Fibroblast of lung (primary cell): ENCODE results near the gene TNC.

ENCODE experiments used
- CTCF ChIP-seq, 2 donors: IDR thresholded peaks in 1 of 2; conservative IDR thresholded peaks in 1 of 2; 1 replicate in 1 of 2; 2 replicates in 1 of 2; pipeline ENCODE4 v1.5.1; 2011 to 2012; ENCODE audit warnings: low read length in 2 of 2, control low read depth in 1 of 2, inconsistent platforms in 1 of 2, low read depth in 1 of 2, mild to moderate bottlenecking in 1 of 2
- EZH2 ChIP-seq: IDR thresholded peaks from 2 replicates; pipeline ENCODE4 v1.5.1; 2012; ENCODE audit warnings: low read length, control low read depth, mild to moderate bottlenecking; ENCODE audit errors: missing control alignments

GRCh38 chr9:115016344-115016743 is 101.6 kb downstream of the TNC start:
- no peak for TF ChIP-seq CTCF (conservative IDR thresholded peaks at IDR 0.05 in 1 of 2, IDR thresholded peaks at IDR 0.05 in 1 of 2; ENCODE audit: low read depth in 1 of 2, low read length in 2 of 2)
- TF ChIP-seq EZH2, result no peak
